Measurements from ENCODE around the gene ATP10B. TPM values are rescaled to one million over a fixed set of nuclear protein-coding genes. Genes with fewer than 3 reads are reported as not detected.

The ATP10B gene
- polyA plus RNA-seq, 1 donor (not counting 4 experiments of a cell fraction or from before 2014, with no cell fraction given): 0.25 TPM

DNA sequence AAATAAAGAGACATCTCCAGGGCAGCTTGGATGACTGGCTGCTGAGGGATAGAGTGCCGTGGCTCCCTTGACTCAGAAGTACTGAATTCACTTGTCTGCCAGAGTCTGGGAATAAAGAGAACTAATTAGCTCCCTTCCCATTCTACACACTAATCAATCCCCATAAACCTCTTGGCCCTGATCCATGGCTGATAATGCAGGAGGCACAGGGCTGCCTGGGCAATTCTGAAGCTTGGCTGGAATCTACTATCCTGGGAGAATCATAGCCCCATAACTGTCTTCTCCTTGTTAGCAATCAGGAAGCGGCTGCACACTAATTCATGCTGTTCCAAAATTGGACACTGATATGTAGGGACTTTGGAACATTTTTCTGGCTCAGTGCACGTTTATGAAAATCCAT, 232.6 kb downstream of the ATP10B start:
- no peak for TF ChIP-seq EZH2 (IDR thresholded peaks at IDR 0.05; ENCODE audit: low read length)
- TF ChIP-seq, protein P1, sequence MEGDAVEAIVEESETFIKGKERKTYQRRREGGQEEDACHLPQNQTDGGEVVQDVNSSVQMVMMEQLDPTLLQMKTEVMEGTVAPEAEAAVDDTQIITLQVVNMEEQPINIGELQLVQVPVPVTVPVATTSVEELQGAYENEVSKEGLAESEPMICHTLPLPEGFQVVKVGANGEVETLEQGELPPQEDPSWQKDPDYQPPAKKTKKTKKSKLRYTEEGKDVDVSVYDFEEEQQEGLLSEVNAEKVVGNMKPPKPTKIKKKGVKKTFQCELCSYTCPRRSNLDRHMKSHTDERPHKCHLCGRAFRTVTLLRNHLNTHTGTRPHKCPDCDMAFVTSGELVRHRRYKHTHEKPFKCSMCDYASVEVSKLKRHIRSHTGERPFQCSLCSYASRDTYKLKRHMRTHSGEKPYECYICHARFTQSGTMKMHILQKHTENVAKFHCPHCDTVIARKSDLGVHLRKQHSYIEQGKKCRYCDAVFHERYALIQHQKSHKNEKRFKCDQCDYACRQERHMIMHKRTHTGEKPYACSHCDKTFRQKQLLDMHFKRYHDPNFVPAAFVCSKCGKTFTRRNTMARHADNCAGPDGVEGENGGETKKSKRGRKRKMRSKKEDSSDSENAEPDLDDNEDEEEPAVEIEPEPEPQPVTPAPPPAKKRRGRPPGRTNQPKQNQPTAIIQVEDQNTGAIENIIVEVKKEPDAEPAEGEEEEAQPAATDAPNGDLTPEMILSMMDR (optimal IDR thresholded peaks at IDR 0.05 in 1 of 3, IDR thresholded peaks at IDR 0.05 in 1 of 3, conservative IDR thresholded peaks at IDR 0.05 in 1 of 3; ENCODE audit: extremely low read depth in 1 of 3, insufficient read depth in 2 of 3, low read length in 3 of 3): no peak
- Histone ChIP-seq H3K9me3 (ENCODE audit: control insufficient read depth, low read depth, low read length) (no peaks in the 10 kb centered on the region), H4K20me1 (ENCODE audit: control insufficient read depth, extremely low read depth, insufficient read depth, low read length) (no peaks in the 10 kb centered on the region), H3K4me2 (ENCODE audit: control insufficient read depth, extremely low read depth, insufficient read depth, low read depth, low read length) (no peak overlapping the region), H3K27ac (ENCODE audit: control insufficient read depth, insufficient read depth, low read length) (no peak overlapping the region), H3K27me3 (ENCODE audit: control insufficient read depth, extremely low read depth, insufficient read depth, low read length) (no peaks in the 10 kb centered on the region), H3K4me3 (ENCODE audit: control insufficient read depth in 2 of 3, extremely low read depth in 1 of 3, insufficient read depth in 2 of 3, low read depth in 1 of 3, low read length in 3 of 3) (no peak overlapping the region), H2AFZ (ENCODE audit: control insufficient read depth, low read length) (no peak overlapping the region), H3K9me1 (ENCODE audit: control insufficient read depth, extremely low read depth, insufficient read depth, low read length) (no peaks in the 10 kb centered on the region), H3K79me2 (ENCODE audit: control insufficient read depth, insufficient read depth, low read length) (no peaks in the 10 kb centered on the region), H3K36me3 (ENCODE audit: control insufficient read depth in 2 of 2, extremely low read depth in 1 of 2, insufficient read depth in 2 of 2, low read length in 2 of 2) (no peaks in the 10 kb centered on the region), H3K9ac (ENCODE audit: control insufficient read depth, extremely low read depth, insufficient read depth, low read length) (no peak overlapping the region), H3K4me1 (ENCODE audit: control insufficient read depth, extremely low read depth, insufficient read depth, low read length) (no peaks in the 10 kb centered on the region)
- dilution Hi-C loops (cut with MboI; ENCODE audit: extremely low pct_ligation_motif_present, low sequenced_read_pairs): no loop called here
- DNase-seq (ENCODE audit: low read depth, low spot score) (no peak), FAIRE-seq (no peak)

DNA sequence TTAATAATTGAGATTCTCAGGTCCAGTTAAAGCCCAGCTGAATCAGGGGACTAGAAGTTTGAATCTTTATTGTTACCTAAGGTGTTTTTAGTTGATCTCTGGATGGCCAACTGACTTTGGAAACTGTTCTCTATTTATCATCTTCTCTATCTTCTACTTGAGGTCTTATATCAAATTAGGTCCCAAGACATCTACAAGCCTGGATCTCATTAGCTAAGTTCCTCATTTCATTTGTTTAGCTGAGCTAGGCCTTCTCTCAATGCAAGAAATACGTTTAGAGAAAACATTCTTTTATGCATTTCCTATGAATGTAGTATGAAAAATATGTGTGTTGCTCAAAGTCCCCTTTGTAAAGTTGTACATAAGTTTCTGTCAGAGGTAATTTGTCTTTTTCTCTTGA, 233.7 kb downstream of the ATP10B start:
- Histone ChIP-seq H3K9me1 (ENCODE audit: control insufficient read depth, extremely low read depth, insufficient read depth, low read length) (no peaks in the 10 kb centered on the region), H3K4me3 (ENCODE audit: control insufficient read depth in 2 of 3, extremely low read depth in 1 of 3, insufficient read depth in 2 of 3, low read depth in 1 of 3, low read length in 3 of 3) (no peak overlapping the region), H3K4me2 (ENCODE audit: control insufficient read depth, extremely low read depth, insufficient read depth, low read depth, low read length) (no peak overlapping the region), H2AFZ (ENCODE audit: control insufficient read depth, low read length) (no peak overlapping the region), H3K9ac (ENCODE audit: control insufficient read depth, extremely low read depth, insufficient read depth, low read length) (no peak overlapping the region), H3K27me3 (ENCODE audit: control insufficient read depth, extremely low read depth, insufficient read depth, low read length) (no peaks in the 10 kb centered on the region), H3K36me3 (ENCODE audit: control insufficient read depth in 2 of 2, extremely low read depth in 1 of 2, insufficient read depth in 2 of 2, low read length in 2 of 2) (no peaks in the 10 kb centered on the region), H3K9me3 (ENCODE audit: control insufficient read depth, low read depth, low read length) (no peaks in the 10 kb centered on the region), H3K27ac (ENCODE audit: control insufficient read depth, insufficient read depth, low read length) (no peak overlapping the region), H4K20me1 (ENCODE audit: control insufficient read depth, extremely low read depth, insufficient read depth, low read length) (no peaks in the 10 kb centered on the region), H3K4me1 (ENCODE audit: control insufficient read depth, extremely low read depth, insufficient read depth, low read length) (no peaks in the 10 kb centered on the region), H3K79me2 (ENCODE audit: control insufficient read depth, insufficient read depth, low read length) (no peaks in the 10 kb centered on the region)
- dilution Hi-C loops (cut with MboI; ENCODE audit: extremely low pct_ligation_motif_present, low sequenced_read_pairs): no loop called here
- TF ChIP-seq, protein P1 (optimal IDR thresholded peaks at IDR 0.05 in 1 of 3, IDR thresholded peaks at IDR 0.05 in 1 of 3, conservative IDR thresholded peaks at IDR 0.05 in 1 of 3; ENCODE audit: extremely low read depth in 1 of 3, insufficient read depth in 2 of 3, low read length in 3 of 3): no peak
- no peak for TF ChIP-seq EZH2 (IDR thresholded peaks at IDR 0.05; ENCODE audit: low read length)
- DNase-seq (ENCODE audit: low read depth, low spot score) (no peak), FAIRE-seq (no peak)

All from keratinocyte (primary cell).